Neural crest cell (in vitro differentiated cells): ENCODE data around the gene ADTRP. TPM values are rescaled to one million over a fixed set of nuclear protein-coding genes. Genes with fewer than 3 reads are reported as not detected.

ENCODE experiments used
- DNase-seq: peaks from one replicate; pipeline ENCODE4 v3.0.0; 2021; ENCODE audit warnings: low read depth, mixed read lengths, low spot score
- H3K27ac Mint-ChIP-seq: one replicate; pipeline ENCODE4 v1.8.0; 2021; ENCODE audit warnings: mild to moderate bottlenecking, mixed read lengths; ENCODE audit not compliant: unreplicated experiment
- H3K27me3 Mint-ChIP-seq: 2 replicates; pipeline ENCODE4 v1.8.0; 2021; ENCODE audit warnings: low read depth, mild to moderate bottlenecking, mixed read lengths
- H3K36me3 Mint-ChIP-seq: 2 replicates; pipeline ENCODE4 v1.8.0; 2021; ENCODE audit warnings: low read depth, mild to moderate bottlenecking, mixed read lengths
- H3K4me1 Mint-ChIP-seq: 2 replicates; pipeline ENCODE4 v1.8.0; 2021; ENCODE audit warnings: mixed read lengths
- H3K4me3 Mint-ChIP-seq: one replicate; pipeline ENCODE4 v1.8.0; 2021; ENCODE audit warnings: mild to moderate bottlenecking, mixed read lengths
- H3K9me3 Mint-ChIP-seq: 2 replicates; pipeline ENCODE4 v1.8.0; 2021; ENCODE audit warnings: mixed read lengths
- CTCF ChIP-seq: fragments of 200-600 bp; sonication (generic); conservative IDR thresholded peaks from 2 replicates; pipeline ENCODE4 v1.5.0; 2021; ENCODE audit warnings: antibody characterized with exemption, mild to moderate bottlenecking
- total RNA-seq: library from RNA; stranded (reverse); gene quantifications from 2 replicates; pipeline ENCODE4 v1.2.1, GENCODE V29; 2021

Gene ADTRP
- total RNA-seq, 1 donor from 2014 or later = not detected

DNA sequence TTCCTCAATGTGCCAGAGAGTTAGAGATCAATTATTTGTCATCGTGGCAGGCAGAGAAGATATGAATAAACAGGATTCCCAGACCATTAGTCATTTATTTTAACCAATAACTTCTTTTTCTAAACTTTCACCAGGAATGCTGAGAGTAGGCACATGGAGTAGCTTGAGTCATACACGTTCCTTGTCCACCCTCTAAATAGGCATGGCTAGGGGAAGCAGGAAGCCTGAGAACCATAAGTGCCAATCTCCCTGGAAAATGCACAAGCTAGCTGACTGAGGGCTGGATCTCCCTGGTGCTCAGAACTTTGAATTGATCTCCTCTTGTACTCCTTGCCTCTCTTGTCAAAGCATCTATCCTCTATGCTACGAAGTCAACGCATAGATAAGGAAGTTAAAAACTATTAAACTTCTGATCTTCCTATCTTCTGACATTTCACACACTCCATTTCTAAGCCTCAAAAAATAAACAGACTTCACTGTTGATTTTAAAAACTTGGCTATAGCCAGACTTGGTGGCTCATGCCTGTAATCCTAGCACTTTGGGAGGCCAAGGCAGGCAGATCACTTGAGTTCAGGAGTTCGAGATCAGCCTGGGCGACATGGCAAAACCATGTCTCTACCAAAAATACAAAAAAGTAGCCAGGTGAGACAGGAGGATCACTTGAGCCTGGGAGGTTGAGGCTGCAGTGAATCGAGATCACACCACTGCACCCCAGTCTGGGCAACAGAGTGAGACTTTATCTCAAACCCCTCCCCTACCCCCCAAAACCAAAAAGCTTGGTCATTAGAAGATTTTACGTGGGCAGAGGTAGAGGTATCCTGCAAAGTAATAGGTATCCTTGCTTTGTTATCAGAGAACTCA, 11.8 kb downstream of the ADTRP start:
- TF ChIP-seq CTCF = no peak
- no peak for DNase-seq
- Mint-ChIP-seq H3K36me3 (no peaks in the 10 kb centered on the region), H3K27ac (no peak overlapping the region), H3K4me3 (no peak overlapping the region), H3K4me1 (peaks cover 16% of the 10 kb centered on the region), H3K9me3 (no peaks in the 10 kb centered on the region), H3K27me3 (no peaks in the 10 kb centered on the region)

- no peak for TF ChIP-seq CTCF
- Mint-ChIP-seq H3K4me1 (peaks cover 16% of the 10 kb centered on the region), H3K27me3 (no peaks in the 10 kb centered on the region), H3K4me3 (no peak overlapping the region), H3K27ac (no peak overlapping the region), H3K36me3 (no peaks in the 10 kb centered on the region), H3K9me3 (no peaks in the 10 kb centered on the region)
- no peak for DNase-seq
Observed at GRCh38 chr6:11766043-11766442, 12.6 kb downstream of the ADTRP start.

DNA sequence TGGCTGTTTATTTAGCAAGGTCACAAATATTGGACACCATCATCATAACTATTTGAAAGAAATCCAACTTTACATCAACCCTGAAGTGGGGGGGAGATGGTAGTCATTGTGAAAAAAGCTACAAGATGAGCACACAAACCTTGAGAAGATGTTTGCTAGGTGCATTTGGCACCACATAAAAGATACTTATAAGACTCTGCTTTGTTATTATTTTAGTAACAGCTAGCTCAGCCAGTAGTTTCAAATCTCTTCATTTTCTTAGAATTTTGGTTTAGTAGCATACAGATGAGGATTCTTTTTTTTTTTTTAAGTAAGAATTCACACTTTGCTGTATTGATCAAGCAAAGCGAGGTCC, 14.4 kb downstream of the ADTRP start:
- TF ChIP-seq CTCF = no peak
- Mint-ChIP-seq H3K27ac (no peak overlapping the region), H3K4me1 (peaks cover 16% of the 10 kb centered on the region), H3K36me3 (no peaks in the 10 kb centered on the region), H3K9me3 (no peaks in the 10 kb centered on the region), H3K4me3 (no peak overlapping the region), H3K27me3 (no peaks in the 10 kb centered on the region)
- no peak for DNase-seq

GRCh38 chr6:11763460-11764249, 14.9 kb downstream of the ADTRP start:
- Mint-ChIP-seq H3K4me1 (peaks cover 16% of the 10 kb centered on the region), H3K9me3 (no peaks in the 10 kb centered on the region), H3K27me3 (no peaks in the 10 kb centered on the region), H3K27ac (no peak overlapping the region), H3K4me3 (no peak overlapping the region), H3K36me3 (no peaks in the 10 kb centered on the region)
- no peak for DNase-seq
- no peak for TF ChIP-seq CTCF

- Mint-ChIP-seq H3K27me3 (no peaks in the 10 kb centered on the region), H3K4me1 (peaks cover 16% of the 10 kb centered on the region), H3K27ac (no peak overlapping the region), H3K9me3 (no peaks in the 10 kb centered on the region), H3K4me3 (no peak overlapping the region), H3K36me3 (no peaks in the 10 kb centered on the region)
- no peak for DNase-seq
- TF ChIP-seq CTCF = no peak
Observed at GRCh38 chr6:11762794-11763459, 15.7 kb downstream of the ADTRP start.
